Sigmoid colon (tissue), 7 donors: ENCODE measurements around the gene NUMBL. TPM values are rescaled to one million over a fixed set of nuclear protein-coding genes. Genes with fewer than 3 reads are reported as not detected.

Source experiments
- DNase-seq: peaks from one replicate; pipeline ENCODE4 v3.0.0-alpha.2; 2019
- H3K27ac ChIP-seq, 4 donors: fragments of 200-600 bp; sonication (generic); one replicate each; pipeline ENCODE4 v1.5.1; 2016 to 2019; ENCODE audit warnings: mild to moderate bottlenecking in 1 of 4
- H3K27me3 ChIP-seq, 3 donors: fragments of 200-600 bp; sonication (generic); one replicate each; pipeline ENCODE4 v1.5.1; 2019; ENCODE audit warnings: mild to moderate bottlenecking in 1 of 3
- H3K36me3 ChIP-seq, 4 donors: fragments of 200-600 bp; sonication (generic); one replicate each; pipeline ENCODE4 v1.5.1; 2016 to 2019
- H3K4me1 ChIP-seq, 4 donors: fragments of 200-600 bp; sonication (generic); one replicate each; pipeline ENCODE4 v1.5.1; 2017 to 2019
- H3K4me3 ChIP-seq, 4 donors: fragments of 200-600 bp; sonication (generic); one replicate each; pipeline ENCODE4 v1.5.1; 2017 to 2019; ENCODE audit warnings: mild to moderate bottlenecking in 2 of 4, moderate library complexity in 1 of 4
- H3K9me3 ChIP-seq, 4 donors: fragments of 200-600 bp in 3 of 4; sonication (generic) in 3 of 4; one replicate each; pipeline versions ENCODE4 v1.5.1 to v1.6.1; 2013 to 2019
- CTCF ChIP-seq, 4 experiments: fragments of 450-650 bp in 3 of 4; fragments of 200-600 bp in 1 of 4; IDR thresholded peaks; one replicate each; pipeline ENCODE4 v1.5.1; 2016 to 2019; ENCODE audit warnings: antibody characterized with exemption in 4 of 4, mild to moderate bottlenecking in 3 of 4, moderate library complexity in 2 of 4
- EP300 ChIP-seq, 4 donors: sonication (generic); formaldehyde crosslinking; IDR thresholded peaks; one replicate each; pipeline ENCODE4 v1.6.1; 2017; ENCODE audit warnings: antibody characterized with exemption in 4 of 4
- POLR2A ChIP-seq, 2 donors: fragments of 450-650 bp; IDR thresholded peaks; one replicate each; pipeline ENCODE4 v1.6.1; 2016; ENCODE audit warnings: antibody characterized with exemption in 2 of 2, mild to moderate bottlenecking in 2 of 2, moderate library complexity in 2 of 2
- POLR2AphosphoS5 ChIP-seq, 4 donors: sonication (generic); formaldehyde crosslinking; IDR thresholded peaks; one replicate each; pipeline ENCODE4 v1.6.1; 2017; ENCODE audit warnings: antibody characterized with exemption in 4 of 4
- WGBS, 2 donors: extraction: QIAGEN DNeasy Blood & Tissue Kit; methylation state at CpG; one replicate each; pipeline ENCODE4 v1.1.7; 2013; 5-methylcytosine and 5-hydroxymethylcytosine counted together
- intact Hi-C: fragments of 100-400 bp; cut with DNase I; formaldehyde crosslinking; loops from one replicate; pipeline ENCODE4 v1.15.1; 2023
- polyA plus RNA-seq, 3 donors: library from polyadenylated mRNA; stranded (reverse); fragments of 200-250 nt; gene quantifications; one replicate each; pipeline ENCODE4 v1.2.3, GENCODE V29; 2013
- total RNA-seq, 4 donors: library from RNA; depleted of rRNA; stranded (reverse); fragments of >200 nt; gene quantifications; one replicate each; pipeline ENCODE4 v1.1.0, GENCODE V29; 2016
- donor health status: healthy with polysubstance abuse.
- donor health status: Bipolar disorder and iron deficiency.
- donor health status: healthy.

Gene NUMBL
- total and polyA plus RNA-seq, 7 donors = 3.0 to 38.2 (median 21.9) TPM

DNA sequence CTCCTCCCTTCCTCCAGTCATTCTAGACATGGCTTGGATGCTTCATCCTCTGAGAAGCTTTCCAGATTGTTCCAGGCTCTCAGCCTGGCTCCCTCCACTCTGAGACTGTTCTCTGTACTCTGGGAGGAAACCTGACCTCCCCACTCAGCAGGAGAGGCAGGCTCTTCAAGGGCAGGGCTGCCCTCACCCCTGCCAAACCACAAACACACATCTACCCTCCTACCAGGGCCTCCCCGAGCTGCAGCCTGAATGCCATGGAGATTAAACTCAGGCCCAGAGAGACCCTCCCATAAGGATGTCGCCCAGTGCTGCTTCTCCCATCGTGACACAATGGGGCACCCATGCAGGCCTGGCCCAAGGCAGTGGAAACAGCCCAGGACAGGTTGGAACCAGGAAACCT is 16.2 kb downstream of the NUMBL start:
- WGBS, 2 donors = 89 to 92% methylated on average over 3 of the region's 3 CpGs
- H3K4me3 ChIP-seq = no peak overlapping the region
- H3K36me3 ChIP-seq = peaks cover 58 to 99% (median 78%) of the 10 kb centered on the region in 4 donors
- DNase-seq = no peak
- TF ChIP-seq POLR2AphosphoS5 (IDR thresholded peaks at IDR 0.05) (no peak), POLR2A (IDR thresholded peaks at IDR 0.05) (no peak), CTCF (IDR thresholded peaks at IDR 0.05) (no peak), EP300 (IDR thresholded peaks at IDR 0.05) (no peak)
- no peaks in the 10 kb centered on the region for H3K27me3 ChIP-seq
- H3K4me1 ChIP-seq = no peaks in the 10 kb centered on the region
- no peaks in the 10 kb centered on the region for H3K9me3 ChIP-seq
- no peak overlapping the region for H3K27ac ChIP-seq
- intact Hi-C loops = no loop called here

DNA sequence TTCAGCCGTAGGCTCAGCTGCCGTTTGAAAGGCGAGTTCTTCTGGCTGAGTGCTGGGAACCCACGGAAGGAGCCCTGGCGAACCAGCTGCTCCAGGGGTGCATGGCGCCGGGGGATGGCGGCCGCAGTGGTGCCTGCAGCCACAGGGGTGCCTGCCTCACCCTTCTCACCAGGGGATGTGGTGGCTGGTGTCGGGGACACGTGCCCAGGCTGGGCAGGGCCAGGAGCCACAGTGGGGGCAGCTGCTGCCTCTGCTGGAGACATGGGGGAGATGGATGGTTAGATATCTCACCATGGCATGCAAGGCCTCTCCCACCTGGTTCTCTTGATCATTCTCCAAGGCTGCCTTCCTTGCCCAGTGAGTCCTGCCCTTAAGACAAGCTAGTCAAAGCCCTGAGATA is 17.1 kb downstream of the NUMBL start:
- Histone ChIP-seq H3K4me3 (no peak overlapping the region), H3K9me3 (no peaks in the 10 kb centered on the region), H3K27me3 (no peaks in the 10 kb centered on the region), H3K36me3 (peaks cover 62 to 99% (median 75%) of the 10 kb centered on the region in 4 donors), H3K27ac (no peak overlapping the region), H3K4me1 (no peaks in the 10 kb centered on the region)
- intact Hi-C loops = no loop called here
- TF ChIP-seq CTCF (IDR thresholded peaks at IDR 0.05) = no peak
- no peak for TF ChIP-seq POLR2AphosphoS5 (IDR thresholded peaks at IDR 0.05)
- no peak for TF ChIP-seq EP300 (IDR thresholded peaks at IDR 0.05)
- no peak for TF ChIP-seq POLR2A (IDR thresholded peaks at IDR 0.05)
- WGBS, 2 donors = 95 to 96% methylated on average over 11 of the region's 11 CpGs
- DNase-seq = no peak

- 94 to 95% methylated on average over 7 of the region's 7 CpGs for WGBS, 2 donors
Observed at GRCh38 chr19:40672573-40673299, 17.7 kb downstream of the NUMBL start.

GRCh38 chr19:40672038-40672437 is 18.4 kb downstream of the NUMBL start:
- Histone ChIP-seq H3K4me3 (no peak overlapping the region), H3K9me3 (no peaks in the 10 kb centered on the region), H3K4me1 (no peaks in the 10 kb centered on the region), H3K36me3 (peaks cover 51 to 99% (median 68%) of the 10 kb centered on the region in 4 donors), H3K27me3 (no peaks in the 10 kb centered on the region), H3K27ac (no peak overlapping the region)
- 87 to 91% methylated on average over 2 of the region's 2 CpGs for WGBS, 2 donors
- DNase-seq = no peak
- TF ChIP-seq POLR2A (IDR thresholded peaks at IDR 0.05) = no peak
- TF ChIP-seq POLR2AphosphoS5 (IDR thresholded peaks at IDR 0.05) = no peak
- TF ChIP-seq CTCF (IDR thresholded peaks at IDR 0.05) = no peak
- no peak for TF ChIP-seq EP300 (IDR thresholded peaks at IDR 0.05)
- intact Hi-C loops = no loop called here

More at GRCh38 chr19:40672573-40673299, 17.7 kb downstream of the NUMBL start:
- Histone ChIP-seq H3K4me1 (no peaks in the 10 kb centered on the region), H3K27me3 (no peaks in the 10 kb centered on the region), H3K36me3 (peaks cover 57 to 99% (median 71%) of the 10 kb centered on the region in 4 donors), H3K9me3 (no peaks in the 10 kb centered on the region), H3K4me3 (no peak overlapping the region), H3K27ac (no peak overlapping the region)
- DNase-seq = no peak
- intact Hi-C loops = no loop called here
- no peak for TF ChIP-seq CTCF (IDR thresholded peaks at IDR 0.05)
- no peak for TF ChIP-seq POLR2A (IDR thresholded peaks at IDR 0.05)
- TF ChIP-seq EP300 (IDR thresholded peaks at IDR 0.05) = no peak
- no peak for TF ChIP-seq POLR2AphosphoS5 (IDR thresholded peaks at IDR 0.05)
